Measurements from ENCODE around the gene ARHGEF10L.
A peak's percentile ranks its signal among the peaks of the same experiment; 100 is the strongest.
"Not testable (repeated sequence)": the region's sequence is repeated elsewhere in the genome, so short reads cannot be mapped to it uniquely, and the experiment has no call there.

ARHGEF10L gene, protein sequence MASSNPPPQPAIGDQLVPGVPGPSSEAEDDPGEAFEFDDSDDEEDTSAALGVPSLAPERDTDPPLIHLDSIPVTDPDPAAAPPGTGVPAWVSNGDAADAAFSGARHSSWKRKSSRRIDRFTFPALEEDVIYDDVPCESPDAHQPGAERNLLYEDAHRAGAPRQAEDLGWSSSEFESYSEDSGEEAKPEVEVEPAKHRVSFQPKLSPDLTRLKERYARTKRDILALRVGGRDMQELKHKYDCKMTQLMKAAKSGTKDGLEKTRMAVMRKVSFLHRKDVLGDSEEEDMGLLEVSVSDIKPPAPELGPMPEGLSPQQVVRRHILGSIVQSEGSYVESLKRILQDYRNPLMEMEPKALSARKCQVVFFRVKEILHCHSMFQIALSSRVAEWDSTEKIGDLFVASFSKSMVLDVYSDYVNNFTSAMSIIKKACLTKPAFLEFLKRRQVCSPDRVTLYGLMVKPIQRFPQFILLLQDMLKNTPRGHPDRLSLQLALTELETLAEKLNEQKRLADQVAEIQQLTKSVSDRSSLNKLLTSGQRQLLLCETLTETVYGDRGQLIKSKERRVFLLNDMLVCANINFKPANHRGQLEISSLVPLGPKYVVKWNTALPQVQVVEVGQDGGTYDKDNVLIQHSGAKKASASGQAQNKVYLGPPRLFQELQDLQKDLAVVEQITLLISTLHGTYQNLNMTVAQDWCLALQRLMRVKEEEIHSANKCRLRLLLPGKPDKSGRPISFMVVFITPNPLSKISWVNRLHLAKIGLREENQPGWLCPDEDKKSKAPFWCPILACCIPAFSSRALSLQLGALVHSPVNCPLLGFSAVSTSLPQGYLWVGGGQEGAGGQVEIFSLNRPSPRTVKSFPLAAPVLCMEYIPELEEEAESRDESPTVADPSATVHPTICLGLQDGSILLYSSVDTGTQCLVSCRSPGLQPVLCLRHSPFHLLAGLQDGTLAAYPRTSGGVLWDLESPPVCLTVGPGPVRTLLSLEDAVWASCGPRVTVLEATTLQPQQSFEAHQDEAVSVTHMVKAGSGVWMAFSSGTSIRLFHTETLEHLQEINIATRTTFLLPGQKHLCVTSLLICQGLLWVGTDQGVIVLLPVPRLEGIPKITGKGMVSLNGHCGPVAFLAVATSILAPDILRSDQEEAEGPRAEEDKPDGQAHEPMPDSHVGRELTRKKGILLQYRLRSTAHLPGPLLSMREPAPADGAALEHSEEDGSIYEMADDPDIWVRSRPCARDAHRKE (N-terminal part only)

DNA sequence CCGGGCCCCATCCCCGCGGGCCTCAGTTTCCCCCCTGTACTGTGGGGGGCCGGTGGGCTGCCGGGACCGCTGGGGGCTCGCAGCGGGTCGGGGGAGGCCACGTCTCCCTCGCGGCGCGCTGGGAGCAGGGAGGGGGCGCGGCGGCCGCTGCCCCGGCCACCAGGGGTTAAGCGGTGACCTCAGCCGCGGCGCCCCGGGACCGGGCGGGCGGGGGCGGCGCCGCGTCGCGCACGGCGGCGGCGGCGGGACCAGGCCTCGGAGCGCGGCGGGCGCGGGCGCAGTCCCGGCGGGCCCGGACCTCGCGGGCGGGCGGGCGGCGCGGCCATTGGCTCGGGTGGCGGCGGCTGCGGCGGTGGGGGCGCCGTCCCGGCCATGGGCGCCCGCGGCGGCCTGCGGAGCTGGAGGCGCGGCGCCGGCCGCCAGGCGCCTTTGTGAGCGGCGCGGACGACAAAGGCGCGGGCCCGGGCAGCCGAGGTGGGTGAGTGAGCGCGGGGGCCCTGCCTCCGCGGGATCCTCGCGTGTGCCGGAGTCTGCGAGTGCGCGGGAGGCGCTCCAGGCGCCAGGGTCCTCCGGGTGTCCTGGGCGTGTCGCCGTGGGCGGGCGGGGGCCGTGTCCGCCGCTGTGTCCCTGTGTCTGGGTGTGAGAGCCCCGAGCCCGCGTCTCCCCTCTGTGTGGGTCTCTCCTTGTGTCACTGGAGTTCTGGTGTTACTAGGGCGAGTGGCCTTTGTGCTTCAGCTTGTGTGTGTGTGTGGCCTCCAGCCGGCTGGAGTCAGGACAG is at the start of gene ARHGEF10L:
ARHGEF10L (plus strand) TSS at position 222 of the 778 bp plus-strand sequence. CDS start 40,898 bp downstream, outside the sequence.
- Mint-ChIP-seq H3K4me1 (no peaks in the 10 kb centered on the region), H3K27ac (no peak within 1 kb of the TSS), H3K4me3 (peak within 1 kb of the TSS; percentile 39), H3K27me3 (peaks cover 38% of the 10 kb centered on the region), H3K9me3 (no peaks in the 10 kb centered on the region), H3K36me3 (no peaks in the 10 kb centered on the region)

DNA sequence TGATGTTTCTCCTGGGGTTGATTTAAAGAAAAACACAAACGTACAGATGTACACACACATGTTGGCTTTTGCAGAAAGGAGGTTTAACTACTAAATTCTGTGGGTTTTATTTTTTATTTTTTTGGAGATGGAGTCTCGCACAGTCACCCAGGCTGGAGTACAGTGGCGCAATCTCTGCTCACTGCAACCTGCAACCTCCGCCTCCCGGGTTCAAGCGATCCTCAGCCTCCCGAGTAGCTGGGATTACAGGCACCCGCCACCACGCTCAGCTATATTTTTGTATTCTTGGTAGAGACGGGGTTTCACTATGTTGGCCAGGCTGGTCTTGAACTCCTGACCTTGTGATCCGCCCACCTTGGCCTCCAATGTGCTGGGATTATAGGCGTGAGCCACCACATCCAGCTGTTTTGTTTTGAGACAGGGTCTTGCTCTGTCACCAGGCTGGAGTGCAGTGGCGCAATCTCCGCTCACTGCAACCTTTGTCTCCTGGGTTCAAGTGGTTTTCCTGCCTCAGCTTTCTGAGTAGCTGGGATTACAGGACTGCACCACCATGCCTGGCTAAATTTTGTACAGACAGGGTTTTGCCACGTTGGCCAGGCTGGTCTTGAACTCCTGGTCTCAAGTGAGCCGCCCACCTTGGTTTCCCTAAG is 49.6 kb upstream of the ARHGEF10L start:
- H3K27me3 Mint-ChIP-seq, H3K36me3 Mint-ChIP-seq, H3K4me3 Mint-ChIP-seq, H3K4me1 Mint-ChIP-seq, H3K9me3 Mint-ChIP-seq, H3K27ac Mint-ChIP-seq: not testable (repeated sequence)

DNA sequence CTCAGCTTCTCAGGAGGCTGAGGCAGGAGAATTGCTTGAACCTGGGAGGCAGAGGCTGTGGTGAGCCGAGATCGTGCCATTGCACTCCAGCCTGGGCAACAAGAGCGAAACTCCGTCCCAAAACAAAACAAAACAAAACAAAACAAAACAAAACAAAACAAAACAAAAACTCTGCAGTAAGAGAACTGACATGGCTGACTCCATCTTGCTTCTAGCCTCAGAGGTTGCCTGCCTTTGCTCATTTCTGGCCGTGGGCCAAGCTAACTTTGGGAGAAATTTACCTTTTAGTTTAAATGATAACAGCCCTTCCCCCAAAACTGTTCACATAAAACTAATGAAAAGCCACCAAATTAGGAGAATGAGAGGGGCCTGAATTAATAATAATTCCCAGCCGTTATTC is 48.8 kb upstream of the ARHGEF10L start:
- not testable (repeated sequence) for H3K4me1 Mint-ChIP-seq, H3K9me3 Mint-ChIP-seq, H3K27me3 Mint-ChIP-seq, H3K27ac Mint-ChIP-seq, H3K36me3 Mint-ChIP-seq, H3K4me3 Mint-ChIP-seq

DNA sequence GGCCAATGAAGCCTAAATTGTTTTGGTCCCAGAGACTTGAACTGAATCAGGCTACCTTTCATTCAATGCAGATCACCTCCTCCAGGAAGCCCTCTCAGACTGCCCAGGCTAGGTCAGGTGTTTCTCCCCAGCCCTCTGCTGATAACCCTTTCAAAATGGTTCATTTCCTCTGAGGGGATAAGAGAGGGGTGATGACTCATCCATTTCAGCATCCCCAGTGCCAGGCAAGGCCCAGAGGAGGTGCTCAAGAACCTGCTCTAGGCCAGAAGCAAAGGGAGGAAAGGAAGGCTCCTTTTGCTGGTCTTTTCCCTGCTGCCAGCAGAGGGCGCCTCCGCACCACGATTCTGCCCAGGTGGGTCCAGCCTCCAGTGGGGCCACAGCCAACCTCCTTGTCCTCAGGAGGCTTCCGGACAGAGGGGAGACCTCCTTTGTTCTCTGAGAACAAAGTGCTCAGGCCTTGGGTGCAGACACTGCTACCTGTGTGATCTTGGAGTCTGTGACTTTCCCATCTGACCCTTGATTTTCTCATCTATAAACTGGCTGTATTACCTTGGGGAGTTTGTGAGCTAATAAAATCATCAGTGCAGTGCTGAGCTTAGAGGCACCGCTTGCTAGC is 45.3 kb upstream of the ARHGEF10L start:
- no peak overlapping the region for H3K27ac Mint-ChIP-seq
- no peak overlapping the region for H3K4me3 Mint-ChIP-seq
- peaks cover 7% of the 10 kb centered on the region for H3K27me3 Mint-ChIP-seq
- H3K4me1 Mint-ChIP-seq = no peaks in the 10 kb centered on the region
- no peaks in the 10 kb centered on the region for H3K36me3 Mint-ChIP-seq
- no peaks in the 10 kb centered on the region for H3K9me3 Mint-ChIP-seq

DNA sequence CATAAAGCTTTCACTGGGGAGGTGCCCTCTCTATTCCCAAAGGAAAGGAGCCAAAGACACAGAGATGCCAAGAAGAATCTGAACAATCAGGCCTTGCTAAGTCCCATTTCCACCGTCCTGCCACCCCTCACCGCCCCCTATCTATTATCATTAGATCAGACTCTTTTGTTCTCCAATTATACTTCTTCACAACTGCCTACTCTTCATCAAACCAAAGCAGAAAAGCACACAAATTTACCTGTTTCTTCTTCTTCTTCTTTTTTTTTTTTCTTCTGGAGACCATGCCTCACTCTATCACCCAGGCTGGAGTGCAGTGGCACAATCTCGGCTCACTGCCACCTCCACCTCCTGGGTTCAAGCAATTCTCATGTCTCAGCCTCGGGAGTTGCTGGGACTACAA is 43.1 kb upstream of the ARHGEF10L start:
- Mint-ChIP-seq H3K27ac (no peak overlapping the region), H3K4me3 (no peak overlapping the region), H3K27me3 (peaks cover 9% of the 10 kb centered on the region), H3K36me3 (no peaks in the 10 kb centered on the region), H3K9me3 (no peaks in the 10 kb centered on the region), H3K4me1 (no peaks in the 10 kb centered on the region)

DNA sequence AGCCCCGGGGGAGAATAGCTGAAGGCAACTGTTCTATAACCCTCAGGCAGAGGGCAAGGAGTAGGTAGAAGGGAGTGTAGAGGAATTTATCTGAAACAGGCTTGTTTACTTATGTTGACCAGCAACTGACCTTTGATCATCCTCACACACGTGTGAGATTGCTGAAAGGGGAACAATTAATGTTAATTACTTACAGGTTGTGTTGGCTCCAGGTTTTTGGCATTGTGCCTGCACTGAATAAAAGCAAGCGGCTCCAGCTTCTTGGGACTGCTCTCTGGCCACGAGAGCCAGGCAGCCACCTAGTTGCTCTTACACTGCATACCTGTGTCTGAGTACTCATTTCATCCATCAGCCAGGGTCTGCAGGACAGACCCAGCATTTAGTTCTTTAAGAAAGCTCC is 41.3 kb upstream of the ARHGEF10L start:
- no peaks in the 10 kb centered on the region for H3K36me3 Mint-ChIP-seq
- no peaks in the 10 kb centered on the region for H3K9me3 Mint-ChIP-seq
- peaks cover 14% of the 10 kb centered on the region for H3K27me3 Mint-ChIP-seq
- no peak overlapping the region for H3K4me3 Mint-ChIP-seq
- H3K27ac Mint-ChIP-seq = no peak overlapping the region
- no peaks in the 10 kb centered on the region for H3K4me1 Mint-ChIP-seq

DNA sequence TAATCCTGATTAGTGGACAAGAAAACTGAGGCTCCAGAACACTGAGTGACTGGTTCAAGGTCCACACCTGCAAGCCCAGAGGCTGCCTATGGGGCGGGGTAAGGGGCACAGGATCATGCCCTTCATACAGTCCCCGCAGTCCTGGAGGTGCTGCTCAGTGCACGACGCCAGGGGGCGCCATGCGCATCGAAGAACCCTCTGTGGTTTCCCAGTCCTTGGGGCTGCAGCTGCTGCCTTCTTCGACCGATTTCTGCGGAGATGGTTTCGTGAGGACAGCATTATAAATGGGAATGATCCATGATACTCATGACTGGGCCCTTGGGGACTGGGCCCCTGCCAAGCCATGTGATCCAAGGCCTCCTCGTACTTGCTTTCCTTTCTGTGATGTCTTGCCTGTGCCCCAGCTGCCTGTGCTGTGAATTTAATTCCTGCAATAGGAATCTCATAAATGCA is 37.1 kb upstream of the ARHGEF10L start:
- Mint-ChIP-seq H3K36me3 (no peaks in the 10 kb centered on the region), H3K9me3 (no peaks in the 10 kb centered on the region), H3K4me3 (no peak overlapping the region), H3K4me1 (no peaks in the 10 kb centered on the region), H3K27me3 (peaks cover 14% of the 10 kb centered on the region), H3K27ac (no peak overlapping the region)

DNA sequence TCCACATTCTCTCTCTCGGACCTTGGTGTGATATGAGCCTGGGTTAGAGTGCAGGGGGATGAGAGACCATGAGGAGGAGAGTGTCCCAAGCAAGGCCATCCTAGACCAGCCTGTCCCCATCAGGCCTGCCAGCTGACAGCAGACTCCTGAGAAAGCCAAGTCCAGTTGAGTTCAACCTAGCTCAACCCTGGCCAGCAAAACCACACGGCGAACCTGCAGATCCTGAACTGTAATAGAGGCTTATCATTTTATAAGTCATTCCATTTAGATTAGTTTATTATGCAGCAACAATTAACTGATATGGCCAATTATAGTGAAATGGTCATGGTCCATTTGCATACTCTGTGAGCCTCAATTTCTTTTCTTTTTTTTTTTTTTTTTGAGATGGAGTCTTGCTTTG is 36.4 kb upstream of the ARHGEF10L start:
- Mint-ChIP-seq H3K4me1 (no peaks in the 10 kb centered on the region), H3K27ac (no peak overlapping the region), H3K27me3 (peaks cover 12% of the 10 kb centered on the region), H3K9me3 (no peaks in the 10 kb centered on the region), H3K36me3 (no peaks in the 10 kb centered on the region), H3K4me3 (no peak overlapping the region)

DNA sequence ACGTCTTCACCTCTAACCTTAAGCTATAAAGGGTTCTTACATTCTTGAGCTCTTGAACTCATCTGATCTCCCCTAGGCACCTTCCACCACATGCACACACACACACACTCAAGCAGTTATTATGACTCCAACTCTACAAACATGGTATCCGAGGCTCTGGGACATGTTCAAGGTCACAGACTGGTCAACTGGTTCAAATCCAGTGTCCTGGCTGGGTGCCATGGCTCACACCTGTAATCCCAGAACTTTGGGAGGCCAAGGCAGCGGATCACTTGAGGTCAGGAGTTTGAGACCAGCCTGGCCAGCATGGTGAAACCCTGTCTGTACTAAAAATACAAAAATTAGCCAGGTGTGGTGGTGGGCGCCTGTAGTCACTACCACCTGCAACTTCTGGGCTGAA is 32.3 kb upstream of the ARHGEF10L start:
- H3K9me3 Mint-ChIP-seq, H3K27ac Mint-ChIP-seq, H3K4me1 Mint-ChIP-seq: not testable (repeated sequence)

DNA sequence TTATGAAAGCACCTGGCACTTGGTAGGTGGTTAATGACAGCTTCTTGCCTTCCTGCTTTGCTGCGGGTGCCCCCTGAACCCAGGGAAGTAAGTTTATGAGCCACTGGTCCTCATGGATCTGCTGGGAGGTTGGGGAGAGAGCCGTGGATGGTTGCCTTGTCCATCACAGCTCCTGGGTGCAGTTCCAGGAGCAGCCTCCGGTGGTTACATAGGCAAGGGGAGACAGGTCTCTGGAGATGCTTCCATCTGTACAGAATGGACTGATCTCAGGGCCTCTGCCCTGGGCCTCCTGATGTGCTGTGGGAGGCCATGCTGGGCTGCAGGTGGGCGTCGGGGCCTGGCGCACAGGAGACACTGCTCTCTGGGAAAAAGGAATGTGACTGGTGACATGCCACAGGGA is 31.6 kb upstream of the ARHGEF10L start:
- Mint-ChIP-seq H3K36me3 (no peaks in the 10 kb centered on the region), H3K4me3 (no peak overlapping the region), H3K27ac (no peak overlapping the region), H3K4me1 (no peaks in the 10 kb centered on the region), H3K27me3 (peaks cover 3% of the 10 kb centered on the region), H3K9me3 (no peaks in the 10 kb centered on the region)

More for the DNA sequence above, 32.3 kb upstream of the ARHGEF10L start:
- H3K36me3 Mint-ChIP-seq, H3K4me3 Mint-ChIP-seq, H3K27me3 Mint-ChIP-seq: not testable (repeated sequence)

DNA sequence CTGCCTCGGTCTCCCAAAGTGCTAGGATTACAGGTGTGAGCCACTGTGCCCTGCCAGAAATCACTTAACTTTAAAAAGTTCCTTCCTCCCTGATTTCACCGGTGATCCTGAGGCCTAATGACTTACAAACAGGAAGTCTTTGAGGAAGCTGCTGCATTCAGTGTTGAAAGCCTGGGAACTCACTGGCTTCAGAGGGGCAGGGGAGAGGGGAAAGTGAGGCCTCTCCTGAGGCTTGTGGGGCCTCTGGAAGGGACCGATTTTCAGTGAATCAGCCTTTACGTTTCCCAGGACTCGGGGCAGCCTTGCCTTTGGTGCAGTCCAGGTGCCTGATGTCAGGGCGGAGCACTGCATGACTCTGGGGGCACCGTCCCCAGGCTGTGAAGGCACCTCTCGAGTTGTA is 30.1 kb upstream of the ARHGEF10L start:
- H3K4me3 Mint-ChIP-seq = no peak overlapping the region
- H3K27me3 Mint-ChIP-seq = peaks cover 1% of the 10 kb centered on the region
- no peaks in the 10 kb centered on the region for H3K4me1 Mint-ChIP-seq
- H3K9me3 Mint-ChIP-seq = no peaks in the 10 kb centered on the region
- no peaks in the 10 kb centered on the region for H3K36me3 Mint-ChIP-seq
- no peak overlapping the region for H3K27ac Mint-ChIP-seq

DNA sequence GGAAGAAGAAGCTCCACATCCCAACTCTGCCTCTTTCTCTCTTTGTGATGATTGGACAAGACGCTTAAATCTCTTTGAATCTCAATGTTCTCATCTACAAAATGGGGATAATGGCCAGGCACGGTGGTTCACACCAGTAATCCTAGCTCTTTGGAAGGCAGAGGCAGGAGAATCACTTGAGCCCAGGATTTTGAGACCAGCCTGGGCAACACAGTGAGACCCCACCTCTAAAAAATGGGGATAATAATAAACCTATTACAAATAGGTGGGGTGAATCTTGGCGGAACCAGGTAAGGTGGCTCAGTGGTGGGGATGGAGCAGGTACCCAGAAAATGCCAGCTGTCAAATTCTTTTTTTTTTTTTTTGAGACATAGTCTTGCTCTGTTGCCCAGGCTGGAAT is 29.4 kb upstream of the ARHGEF10L start:
- Mint-ChIP-seq H3K4me1 (no peaks in the 10 kb centered on the region), H3K36me3 (no peaks in the 10 kb centered on the region), H3K27ac (no peak overlapping the region), H3K27me3 (peaks cover 3% of the 10 kb centered on the region), H3K9me3 (no peaks in the 10 kb centered on the region), H3K4me3 (no peak overlapping the region)

DNA sequence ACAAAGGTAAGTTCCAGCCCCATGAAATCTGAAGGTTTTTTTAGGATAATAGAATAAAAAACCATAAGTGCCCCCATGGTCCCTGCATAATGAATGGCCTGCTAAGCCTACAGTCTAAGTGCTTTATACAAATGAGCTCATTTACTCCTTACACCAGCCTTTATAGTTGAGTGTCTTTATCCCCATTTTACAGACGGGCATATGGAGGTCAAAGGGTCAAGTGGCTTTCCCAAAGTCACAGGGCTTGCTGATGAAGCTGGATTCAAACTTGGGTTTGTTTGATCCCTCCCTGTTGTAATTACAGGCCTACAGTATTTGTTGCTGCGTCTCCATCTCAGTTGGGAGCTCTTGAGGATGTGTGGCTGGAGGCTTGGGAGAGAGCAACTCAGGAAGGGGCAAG is 28.3 kb upstream of the ARHGEF10L start:
- H3K36me3 Mint-ChIP-seq = no peaks in the 10 kb centered on the region
- no peak overlapping the region for H3K4me3 Mint-ChIP-seq
- H3K4me1 Mint-ChIP-seq = no peaks in the 10 kb centered on the region
- H3K27me3 Mint-ChIP-seq = peaks cover 1% of the 10 kb centered on the region
- H3K27ac Mint-ChIP-seq = no peak overlapping the region
- no peaks in the 10 kb centered on the region for H3K9me3 Mint-ChIP-seq

DNA sequence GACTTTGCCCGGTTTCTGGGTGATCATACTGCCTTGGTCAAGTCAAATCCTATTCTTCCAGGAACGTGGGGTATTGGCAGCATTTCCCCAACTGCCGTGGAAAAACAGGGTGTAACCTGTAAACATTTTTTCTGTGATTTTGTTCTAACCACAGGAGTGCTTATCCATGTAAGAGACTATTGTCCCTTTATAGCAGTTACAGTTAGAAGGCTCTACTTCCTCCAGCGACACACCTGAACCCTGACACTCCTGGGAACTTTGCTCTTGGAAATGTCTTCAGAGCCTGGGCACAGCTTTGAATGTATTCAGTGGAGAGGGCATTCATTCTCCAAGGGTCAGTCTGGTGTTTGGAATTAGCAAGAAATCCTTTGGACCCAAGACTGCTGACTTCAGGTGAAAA is 26.4 kb upstream of the ARHGEF10L start:
- H3K4me3 Mint-ChIP-seq = no peak overlapping the region
- no peak overlapping the region for H3K27ac Mint-ChIP-seq
- no peaks in the 10 kb centered on the region for H3K4me1 Mint-ChIP-seq
- peaks cover 3% of the 10 kb centered on the region for H3K27me3 Mint-ChIP-seq
- H3K9me3 Mint-ChIP-seq = no peaks in the 10 kb centered on the region
- H3K36me3 Mint-ChIP-seq = no peaks in the 10 kb centered on the region
